HCT116 (cell line): ENCODE data around the gene TUBA4A. TPM values are rescaled to one million over a fixed set of nuclear protein-coding genes. Genes with fewer than 3 reads are reported as not detected.

Experiments
- ATAC-seq: fragments of 200-7000 bp; cut with Tn5 transposase; 2 replicates; pipeline ENCODE4 v1.9.1; 2020; ENCODE audit warnings: mild to moderate bottlenecking, moderate library complexity
- BruUV-seq: library from RNA; stranded (reverse); fragments of 400-500 nt; replicated peaks from 2 replicates; lab custom pipeline; 2021; lab: Mats Ljungman, UMichigan
- CTCF ChIA-PET: fragments of 300-600 bp; sonication (Branson Sonifier 250); formaldehyde crosslinking; loops from one replicate; lab custom pipeline; 2021; ENCODE audit warnings: antibody characterized with exemption; lab: Charles Lee
- POLR2A ChIA-PET: fragments of 300-600, 350-600 bp; sonication (Branson Sonifier 250); formaldehyde crosslinking; loops from one replicate; lab custom pipeline; 2021; ENCODE audit warnings: antibody characterized with exemption; lab: Charles Lee
- RAD21 ChIA-PET, 2 experiments: fragments of 300-600 bp; sonication (Branson Sonifier 250); formaldehyde crosslinking; loops; one replicate each; lab custom pipeline; 2023; ENCODE audit warnings: low total read pairs in 2 of 2; ENCODE audit not compliant: uncharacterized antibody in 2 of 2, unreplicated experiment in 2 of 2, low non-redundant PET in 1 of 2; lab: Charles Lee
- DNase-seq: peaks from one replicate; pipeline ENCODE4 v3.0.0-alpha.2; 2010; ENCODE audit warnings: low read depth, low spot score
- H2AFZ ChIP-seq: fragments of 200-600 bp; shearing (Covaris generic), sonication (generic); 2 replicates; pipeline ENCODE4 v1.6.1; 2017; ENCODE audit warnings: low read depth, mixed run types, mixed read lengths, antibody characterized with exemption, low read length; ENCODE audit not compliant: poor library complexity, severe bottlenecking
- H3K27ac ChIP-seq: 2 replicates; pipeline ENCODE4 v1.5.1; 2012; ENCODE audit warnings: low read depth, low read length
- H3K27me3 ChIP-seq: fragments of 200-600 bp; sonication (generic); 2 replicates; pipeline ENCODE4 v1.6.1; 2016; ENCODE audit warnings: mixed run types, low read length, mixed read lengths; ENCODE audit not compliant: insufficient read depth
- H3K36me3 ChIP-seq, 2 experiments: fragments of 200-500 bp in 1 of 2; fragments of 200-600 bp in 1 of 2; sonication (Bioruptor generic) in 1 of 2; sonication (generic) in 1 of 2; 2 replicates each; pipeline versions ENCODE4 v1.5.1 to v1.6.1; 2014 to 2016; ENCODE audit warnings: low read length in 2 of 2, inconsistent platforms in 1 of 2, mixed read lengths in 1 of 2, mixed run types in 1 of 2; ENCODE audit not compliant: insufficient read depth in 2 of 2, control insufficient read depth in 1 of 2
- H3K4me1 ChIP-seq, 2 experiments: fragments of 200-600 bp in 1 of 2; sonication (generic) in 1 of 2; 2 replicates each; pipeline versions ENCODE4 v1.5.1 to v1.6.1; 2012 to 2017; ENCODE audit warnings: low read length in 2 of 2, inconsistent platforms in 1 of 2, mild to moderate bottlenecking in 1 of 2, mixed read lengths in 1 of 2, mixed run types in 1 of 2, moderate library complexity in 1 of 2; ENCODE audit not compliant: insufficient read depth in 2 of 2, control insufficient read depth in 1 of 2
- H3K4me2 ChIP-seq: fragments of 200-600 bp; sonication (generic); 2 replicates; pipeline ENCODE4 v1.6.1; 2017; ENCODE audit warnings: mixed run types, low read length, mixed read lengths
- H3K4me3 ChIP-seq, 2 experiments: fragments of 200-600 bp in 1 of 2; sonication (generic) in 1 of 2; replicated peaks in 1 of 2; 2 replicates each; pipeline ENCODE4 v1.5.1; 2011 to 2016; ENCODE audit warnings: low read length in 2 of 2, control low read depth in 1 of 2, low read depth in 1 of 2, mild to moderate bottlenecking in 1 of 2, mixed read lengths in 1 of 2, mixed run types in 1 of 2
- H3K79me2 ChIP-seq: fragments of 200-600 bp; sonication (generic); 2 replicates; pipeline ENCODE4 v1.6.1; 2017; ENCODE audit warnings: mild to moderate bottlenecking, mixed run types, low read length, moderate library complexity, mixed read lengths; ENCODE audit not compliant: insufficient read depth
- H3K9ac ChIP-seq: fragments of 200-600 bp; sonication (generic); 2 replicates; pipeline ENCODE4 v1.6.1; 2016; ENCODE audit warnings: low read length, mixed read lengths
- H3K9me2 ChIP-seq: fragments of 200-600 bp; sonication (generic), shearing (Covaris generic); 2 replicates; pipeline ENCODE4 v1.6.1; 2017; ENCODE audit warnings: mixed run types, mild to moderate bottlenecking, moderate library complexity; ENCODE audit not compliant: insufficient read depth
- H3K9me3 ChIP-seq, 2 experiments: fragments of 200-500 bp in 1 of 2; fragments of 200-600 bp in 1 of 2; sonication (Bioruptor generic) in 1 of 2; sonication (generic) in 1 of 2; 2 replicates each; pipeline ENCODE4 v1.6.1; 2014 to 2017; ENCODE audit warnings: low read length in 2 of 2, mixed read lengths in 2 of 2, inconsistent platforms in 1 of 2, low read depth in 1 of 2, mild to moderate bottlenecking in 1 of 2, mixed run types in 1 of 2, moderate library complexity in 1 of 2; ENCODE audit not compliant: control insufficient read depth in 1 of 2, insufficient read depth in 1 of 2
- H4K20me1 ChIP-seq: fragments of 200-600 bp; sonication (generic), shearing (Covaris generic); 2 replicates; pipeline ENCODE4 v1.6.1; 2017; ENCODE audit warnings: mixed run types, mild to moderate bottlenecking, moderate library complexity; ENCODE audit not compliant: insufficient read depth
- EGR1 ChIP-seq: IDR thresholded peaks from 2 replicates; pipeline ENCODE4 v1.6.1; 2012; ENCODE audit warnings: low read depth
- ELF1 ChIP-seq: IDR thresholded peaks from 2 replicates; pipeline ENCODE4 v1.6.1; 2012; ENCODE audit warnings: low read depth, borderline replicate concordance
- EZH2 ChIP-seq: fragments of 200-600 bp; sonication (generic); IDR thresholded peaks from 2 replicates; pipeline ENCODE4 v1.6.1; 2017; ENCODE audit warnings: antibody characterized with exemption, mixed run types
- EZH2phosphoT487 ChIP-seq: fragments of 200-600 bp; IDR thresholded peaks from 2 replicates; pipeline ENCODE4 v1.6.1; 2018; ENCODE audit warnings: antibody characterized with exemption, borderline replicate concordance
- JUND ChIP-seq: IDR thresholded peaks from 2 replicates; pipeline ENCODE4 v1.6.1; 2012
- MAX ChIP-seq: IDR thresholded peaks from 2 replicates; pipeline ENCODE4 v1.6.1; 2012
- POLR2AphosphoS5 ChIP-seq: IDR thresholded peaks from 2 replicates; pipeline ENCODE4 v1.6.1; 2011; ENCODE audit warnings: mild to moderate bottlenecking, low read depth, low read length, moderate library complexity
- RAD21 ChIP-seq: IDR thresholded peaks from 2 replicates; pipeline ENCODE4 v1.6.1; 2012; ENCODE audit warnings: low read depth, mild to moderate bottlenecking
- REST ChIP-seq: IDR thresholded peaks from 2 replicates; pipeline ENCODE4 v1.6.1; 2012; ENCODE audit warnings: low read depth
- YY1 ChIP-seq: IDR thresholded peaks from 2 replicates; pipeline ENCODE4 v1.6.1; 2011; ENCODE audit warnings: low read length, low read depth, moderate library complexity, mild to moderate bottlenecking; ENCODE audit not compliant: insufficient replicate concordance; ENCODE audit errors: extremely low read depth
- ZBTB33 ChIP-seq: IDR thresholded peaks from 2 replicates; pipeline ENCODE4 v1.6.1; 2011; ENCODE audit warnings: mild to moderate bottlenecking, low read length, moderate library complexity; ENCODE audit not compliant: insufficient replicate concordance; ENCODE audit errors: extremely low read depth
- intact Hi-C: fragments of 100-400 bp; cut with micrococcal nuclease; formaldehyde crosslinking; loops from 2 replicates; pipeline ENCODE4 v1.10.0; 2022
- total RNA-seq: library from RNA; stranded (reverse); gene quantifications from one replicate; pipeline ENCODE4 v1.2.1, GENCODE V29; 2021; ENCODE audit not compliant: unreplicated experiment

TUBA4A gene
- total RNA-seq, 1 experiment from 2014 or later: 32.7 TPM

GRCh38 chr2:219285373-219285735 is 31.6 kb upstream of the TUBA4A start:
- ChIA-PET POLR2A (no interaction called here), RAD21 (no interaction called here), CTCF (no interaction called here)
- no peak overlapping the region for H3K27ac ChIP-seq
- no peaks in the 10 kb centered on the region for H3K27me3 ChIP-seq
- no peak overlapping the region for H3K4me3 ChIP-seq
- DNase-seq (no peak), ATAC-seq (no peak)
- no TSS peak for BruUV-seq
- intact Hi-C loops: no loop called here
- no peak overlapping the region for H2AFZ ChIP-seq
- no peaks in the 10 kb centered on the region for H4K20me1 ChIP-seq
- no peak overlapping the region for H3K4me2 ChIP-seq
- no peaks in the 10 kb centered on the region for H3K9me2 ChIP-seq
- no peaks in the 10 kb centered on the region for H3K79me2 ChIP-seq
- no peaks in the 10 kb centered on the region for H3K36me3 ChIP-seq
- no peak for TF ChIP-seq EGR1
- TF ChIP-seq EZH2: no peak
- no peak for TF ChIP-seq JUND
- TF ChIP-seq POLR2AphosphoS5: no peak
- TF ChIP-seq ZBTB33: no peak
- no peak for TF ChIP-seq EZH2phosphoT487
- no peak for TF ChIP-seq YY1
- no peak for TF ChIP-seq MAX
- no peak for TF ChIP-seq ELF1
- no peak for TF ChIP-seq REST
- TF ChIP-seq RAD21: no peak
- no peak overlapping the region for H3K9ac ChIP-seq
- H3K9me3 ChIP-seq: no peaks in the 10 kb centered on the region
- H3K4me1 ChIP-seq: peaks cover 16 to 21% of the 10 kb centered on the region in 2 experiments
